Effector CD4-positive, alpha-beta T cell (primary cell): ENCODE data around the gene PRR4.

ENCODE experiments used
- DNase-seq: peaks from one replicate; pipeline ENCODE4 v3.0.0-alpha.2; 2020
- total RNA-seq: gene quantifications from one replicate; lab custom pipeline; 2026; lab: John Stamatoyannopoulos, UW

The PRR4 gene
- 0.56 reads per million for total RNA-seq

- DNase-seq: no peak
These were observed at the start of gene PRR4 for GRCh38 chr12:10849425-10849878. Gene PRR4 (minus strand): TSS chr12:10849475. CDS start chr12:10849437, 38 bp downstream.

- no peak for DNase-seq
These were observed 47.6 kb upstream of the PRR4 start for GRCh38 chr12:10896854-10897253.

GRCh38 chr12:10891937-10892336 is 42.7 kb upstream of the PRR4 start:
- no peak for DNase-seq

- DNase-seq: no peak
These were observed 40.0 kb upstream of the PRR4 start for GRCh38 chr12:10889226-10889625.

GRCh38 chr12:10884086-10884725 is 34.9 kb upstream of the PRR4 start, which contains the start of gene PRH1:
Gene PRH1 (minus strand): TSS chr12:10884255. CDS start chr12:10884217, 38 bp downstream.
- DNase-seq: no peak

GRCh38 chr12:10873378-10873777 is 24.1 kb upstream of the PRR4 start:
- DNase-seq: no peak

GRCh38 chr12:10867381-10867780 is 18.1 kb upstream of the PRR4 start:
- no peak for DNase-seq

- no peak for DNase-seq
These were observed 14.4 kb upstream of the PRR4 start for GRCh38 chr12:10863512-10864218.

- DNase-seq: no peak
These were observed 12.1 kb upstream of the PRR4 start for GRCh38 chr12:10861366-10861765.

- DNase-seq: no peak
These were observed 6.5 kb upstream of the PRR4 start for GRCh38 chr12:10855807-10856206.

- DNase-seq: no peak
These were observed 4.5 kb upstream of the PRR4 start for GRCh38 chr12:10853776-10854175.

GRCh38 chr12:10851243-10851858 is 2.1 kb upstream of the PRR4 start:
- DNase-seq: no peak

GRCh38 chr12:10847744-10848143 is 1.5 kb downstream of the PRR4 start:
- no peak for DNase-seq

- DNase-seq: no peak
These were observed 6.4 kb downstream of the PRR4 start for GRCh38 chr12:10842862-10843261.

GRCh38 chr12:10838461-10838860 is 10.8 kb downstream of the PRR4 start:
- no peak for DNase-seq

GRCh38 chr12:10829994-10830393 is 19.3 kb downstream of the PRR4 start:
- DNase-seq: no peak

GRCh38 chr12:10826258-10826657 is 23.0 kb downstream of the PRR4 start, which contains the start of gene TAS2R10:
Gene TAS2R10 (minus strand): TSS chr12:10826358. CDS start chr12:10826269, 89 bp downstream.
- no peak for DNase-seq

- no peak for DNase-seq
These were observed 24.3 kb downstream of the PRR4 start for GRCh38 chr12:10824957-10825356.

- DNase-seq: no peak
These were observed 37.3 kb downstream of the PRR4 start for GRCh38 chr12:10811883-10812536.

- no peak for DNase-seq
These were observed 39.2 kb downstream of the PRR4 start, which contains the start of gene TAS2R9 for GRCh38 chr12:10810068-10810467. Gene TAS2R9 (minus strand): TSS chr12:10810168. CDS start chr12:10810075, 93 bp downstream.

GRCh38 chr12:10807186-10807585 is 42.1 kb downstream of the PRR4 start, which contains the start of gene TAS2R8:
Gene TAS2R8 (minus strand): TSS chr12:10807286. CDS start chr12:10806980, 306 bp downstream.
- no peak for DNase-seq

GRCh38 chr12:10802587-10802986 is 46.7 kb downstream of the PRR4 start, which contains the start of gene TAS2R7:
Gene TAS2R7 (minus strand): TSS chr12:10802627. CDS start chr12:10802570, 57 bp downstream.
- no peak for DNase-seq

GRCh38 chr12:10801741-10802140 is 47.5 kb downstream of the PRR4 start:
- DNase-seq: no peak
